ENCODE data around the gene ARHGAP10.

Gene ARHGAP10

DNA sequence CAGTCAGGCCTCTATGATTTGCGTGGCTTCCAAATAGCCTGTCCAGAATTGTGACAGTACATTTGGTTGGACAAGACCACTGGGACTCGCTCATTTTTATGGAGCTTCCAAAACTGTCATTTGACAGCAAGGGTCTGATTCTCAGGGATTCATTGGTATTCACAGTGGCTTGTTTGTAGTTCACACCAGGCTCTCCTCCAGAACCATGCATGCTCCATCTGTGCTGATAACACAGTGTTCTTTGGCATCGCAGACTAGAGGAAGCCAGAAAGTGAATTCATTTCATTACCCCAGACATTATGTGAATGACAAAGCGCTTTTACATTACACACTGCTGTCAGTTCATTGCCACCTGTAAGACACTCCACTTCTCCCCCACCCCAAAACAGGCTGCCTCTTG is 208.3 kb downstream of the ARHGAP10 start:
- TF ChIP-seq ZNF274 (IDR thresholded peaks at IDR 0.05; ENCODE audit: low read depth, low read length), result no peak
- no peak overlapping the region for H3K4me3 ChIP-seq (ENCODE audit: low read length)

- no peak overlapping the region for H3K4me3 ChIP-seq (ENCODE audit: low read length)
- TF ChIP-seq ZNF274 (IDR thresholded peaks at IDR 0.05; ENCODE audit: low read depth, low read length), result no peak
Observed at GRCh38 chr4:147941373-147941772, 209.5 kb downstream of the ARHGAP10 start.

DNA sequence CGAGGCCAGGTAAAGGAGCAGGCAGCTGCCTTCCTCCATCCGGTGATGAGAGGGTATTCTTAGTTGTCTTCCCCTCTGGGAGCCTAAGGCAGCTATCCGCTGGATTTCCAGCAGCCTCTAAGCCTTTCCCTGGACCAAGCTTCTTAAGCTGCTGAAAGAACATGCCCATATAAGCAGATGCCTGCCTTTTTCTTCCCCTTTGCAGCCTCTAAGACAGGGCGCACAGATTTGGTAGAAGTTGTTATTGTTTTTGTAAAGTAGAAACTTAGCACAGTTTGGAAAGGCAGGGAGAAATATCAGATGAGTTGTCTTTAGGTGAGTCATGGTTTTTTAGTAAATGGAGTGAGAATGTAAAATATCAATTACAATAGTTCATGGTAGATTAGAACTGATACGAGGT is 210.8 kb downstream of the ARHGAP10 start:
- TF ChIP-seq ZNF274 (IDR thresholded peaks at IDR 0.05; ENCODE audit: low read depth, low read length), result no peak

DNA sequence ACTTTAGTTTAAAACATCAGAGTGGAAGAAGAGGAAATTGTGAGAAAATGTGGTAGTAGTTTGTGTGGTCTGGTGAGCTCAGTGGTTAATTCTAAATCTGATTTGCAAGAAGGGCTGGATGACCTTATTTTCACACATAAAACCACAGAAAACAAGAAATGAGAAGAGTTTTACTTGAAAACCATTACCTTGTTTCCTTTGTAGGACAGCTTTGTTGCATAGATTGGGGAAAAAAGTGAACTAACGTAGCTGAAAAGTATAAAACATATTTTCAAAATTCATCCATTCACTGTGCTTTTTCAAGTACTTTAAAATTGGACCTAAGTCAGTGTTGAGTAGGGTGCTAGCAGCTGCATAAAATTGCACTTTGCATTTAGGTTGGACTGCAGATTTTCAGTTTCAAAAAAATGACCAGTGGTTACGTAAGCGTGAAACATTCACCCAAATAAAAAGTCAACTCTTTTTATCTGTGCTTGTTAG is 211.3 kb downstream of the ARHGAP10 start:
- H3K4me3 ChIP-seq (ENCODE audit: low read length), result no peak overlapping the region
- no peak for TF ChIP-seq ZNF274 (IDR thresholded peaks at IDR 0.05; ENCODE audit: low read depth, low read length)

More for the DNA sequence above, 210.8 kb downstream of the ARHGAP10 start:
- no peak overlapping the region; the same call in 1 of the 2 replicates for H3K4me3 ChIP-seq (ENCODE audit: low read length)

DNA sequence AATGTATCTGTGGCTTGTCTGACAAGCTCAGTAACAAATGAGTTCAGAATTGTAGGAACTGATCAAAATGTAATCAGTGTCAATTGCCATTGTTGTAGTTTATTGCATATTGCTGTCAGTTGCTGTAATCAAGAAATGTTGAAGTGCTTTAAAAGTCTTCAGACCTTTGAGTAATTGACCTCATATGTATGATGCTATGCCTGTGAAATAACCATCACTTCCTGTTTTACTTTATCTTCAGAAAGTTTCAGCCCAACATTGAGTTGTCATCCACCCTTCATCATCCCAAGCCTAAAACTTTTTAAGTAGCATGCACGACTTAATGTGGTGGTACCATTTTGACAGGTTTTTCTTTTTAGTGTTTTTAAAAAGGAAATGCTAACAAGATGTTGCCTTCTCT is 212.4 kb downstream of the ARHGAP10 start:
- TF ChIP-seq ZNF274 (IDR thresholded peaks at IDR 0.05; ENCODE audit: low read depth, low read length), result no peak
- no peak overlapping the region for H3K4me3 ChIP-seq (ENCODE audit: low read length)

DNA sequence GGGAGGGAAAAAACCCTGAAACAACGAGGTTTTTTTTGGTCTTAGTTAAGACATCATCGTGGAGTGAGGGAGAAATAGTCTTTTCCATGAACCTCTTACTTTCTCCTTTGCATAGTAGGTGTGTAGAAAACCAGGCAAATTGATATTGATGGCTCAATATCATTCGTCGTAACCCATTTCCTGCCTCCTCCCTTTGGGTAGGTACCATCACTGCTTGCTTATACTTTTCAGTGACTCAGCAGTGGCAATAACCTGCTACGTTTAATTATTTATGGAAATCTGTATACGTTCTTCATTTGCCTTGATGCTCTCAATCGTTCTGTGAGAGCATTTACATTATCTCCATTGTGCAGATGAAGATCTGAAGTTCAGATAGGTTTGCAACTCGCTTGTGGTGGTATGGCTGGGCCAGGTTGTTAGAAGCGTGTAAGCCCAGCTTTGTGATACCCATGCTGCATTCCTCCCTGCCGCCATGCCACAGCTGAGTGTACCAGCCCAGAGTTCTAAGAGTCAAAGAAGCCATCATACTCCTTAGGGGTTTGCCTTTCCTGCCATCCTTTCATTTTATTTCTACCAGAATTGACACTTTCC is 212.9 kb downstream of the ARHGAP10 start:
- no peak for TF ChIP-seq ZNF274 (IDR thresholded peaks at IDR 0.05; ENCODE audit: low read depth, low read length)
- H3K4me3 ChIP-seq (ENCODE audit: low read length), result no peak overlapping the region

DNA sequence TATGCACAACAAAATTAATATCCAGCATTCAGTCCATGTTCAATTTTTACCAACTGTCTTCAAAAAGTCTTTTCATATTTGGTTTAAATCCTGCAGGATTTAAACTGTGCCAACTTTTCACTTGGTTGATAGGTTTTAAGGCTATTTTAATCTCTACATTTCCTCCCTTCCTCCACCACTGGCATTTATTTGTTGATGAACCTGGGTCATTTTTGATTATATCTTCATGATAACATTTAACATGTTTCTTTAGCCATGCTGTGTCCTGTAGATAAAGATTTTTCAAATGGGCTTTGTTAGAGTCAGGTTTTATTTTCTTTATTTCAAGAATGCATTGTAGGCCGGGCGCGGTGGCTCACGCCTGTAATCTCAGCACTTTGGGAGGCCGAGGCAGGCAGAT is 216.4 kb downstream of the ARHGAP10 start:
- TF ChIP-seq ZNF274 (IDR thresholded peaks at IDR 0.05; ENCODE audit: low read depth, low read length), result no peak
- H3K4me3 ChIP-seq (ENCODE audit: low read length), result no peak overlapping the region

DNA sequence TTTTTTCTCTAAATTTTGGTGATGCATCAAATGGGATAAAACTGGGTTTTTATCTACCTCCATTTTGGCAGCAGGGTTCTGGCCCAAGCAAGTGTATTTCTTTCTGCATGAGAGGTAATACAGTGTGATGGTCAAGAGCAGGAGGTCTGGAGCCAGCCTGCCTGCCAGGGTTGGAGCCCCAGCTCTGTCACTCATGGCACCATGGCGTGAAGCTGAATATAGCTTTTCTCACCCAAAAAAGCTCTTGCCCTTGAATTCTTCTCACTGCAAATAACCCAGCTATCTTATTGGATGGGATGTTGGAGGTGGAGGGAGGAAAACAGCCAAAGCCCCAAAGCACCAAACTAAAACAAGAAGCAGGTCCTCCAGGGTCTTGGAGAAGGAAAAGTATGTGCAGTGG is 218.4 kb downstream of the ARHGAP10 start:
- no peak for TF ChIP-seq ZNF274 (IDR thresholded peaks at IDR 0.05; ENCODE audit: low read depth, low read length)
- no peak overlapping the region for H3K4me3 ChIP-seq (ENCODE audit: low read length)

DNA sequence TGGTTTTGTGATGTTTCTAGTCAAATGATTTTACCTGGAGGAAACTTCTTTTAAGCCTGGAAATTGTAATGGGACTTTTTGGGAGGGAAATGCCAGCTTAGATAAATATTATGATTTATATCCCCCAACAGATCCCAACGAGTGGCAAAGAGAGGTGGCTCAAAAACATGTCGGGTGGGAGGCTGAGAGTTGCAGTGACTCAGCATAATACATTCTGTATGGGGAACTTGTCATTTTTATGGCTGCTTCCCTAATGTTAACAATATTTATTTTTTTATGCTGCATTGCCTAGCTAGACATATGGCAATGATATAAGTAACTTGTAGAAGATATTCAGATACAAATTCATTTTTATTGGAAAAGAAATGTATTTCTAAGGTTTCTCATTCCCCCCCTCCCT is 219.0 kb downstream of the ARHGAP10 start:
- H3K4me3 ChIP-seq (ENCODE audit: low read length), result no peak overlapping the region
- TF ChIP-seq ZNF274 (IDR thresholded peaks at IDR 0.05; ENCODE audit: low read depth, low read length), result no peak

GRCh38 chr4:147954850-147955249 is 223.0 kb downstream of the ARHGAP10 start:
- no peak for TF ChIP-seq ZNF274 (IDR thresholded peaks at IDR 0.05; ENCODE audit: low read depth, low read length)
- H3K4me3 ChIP-seq (ENCODE audit: low read length), result no peak overlapping the region

DNA sequence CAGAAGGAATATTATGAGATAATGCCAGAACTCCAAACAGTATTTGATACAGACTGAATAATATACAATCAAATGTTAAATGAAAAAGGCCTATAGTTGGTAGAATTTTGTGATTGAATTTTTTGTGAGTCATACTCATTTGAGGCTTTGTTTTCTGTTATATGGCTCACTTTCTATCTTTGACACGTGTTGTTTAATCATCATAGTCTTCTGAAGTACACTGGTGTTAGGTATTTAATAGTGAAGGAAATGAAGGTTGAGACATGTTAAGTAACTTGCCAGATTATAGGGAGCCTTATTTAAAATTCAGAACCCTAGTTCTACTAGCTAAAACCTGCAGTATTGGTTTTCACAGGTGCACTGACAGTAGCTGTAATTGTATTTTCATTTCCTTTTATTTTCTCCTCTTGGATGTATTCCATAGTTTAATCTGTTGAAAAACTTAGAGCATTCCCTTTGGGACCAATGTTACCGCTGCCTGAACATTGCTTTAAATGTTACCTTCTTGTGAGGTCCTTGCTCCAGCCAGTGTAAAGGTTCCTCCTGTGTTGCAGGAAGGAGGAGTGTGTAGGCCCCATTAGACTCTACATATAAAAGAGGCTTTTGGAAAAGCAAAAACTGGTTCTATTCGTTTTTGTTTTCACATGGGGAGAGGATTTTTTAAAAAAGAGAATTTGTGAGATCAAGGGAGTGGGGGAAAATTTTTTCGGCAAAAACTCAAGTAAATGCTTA is 224.1 kb downstream of the ARHGAP10 start:
- TF ChIP-seq ZNF274 (IDR thresholded peaks at IDR 0.05; ENCODE audit: low read depth, low read length), result no peak
- H3K4me3 ChIP-seq (ENCODE audit: low read length), result no peak overlapping the region

DNA sequence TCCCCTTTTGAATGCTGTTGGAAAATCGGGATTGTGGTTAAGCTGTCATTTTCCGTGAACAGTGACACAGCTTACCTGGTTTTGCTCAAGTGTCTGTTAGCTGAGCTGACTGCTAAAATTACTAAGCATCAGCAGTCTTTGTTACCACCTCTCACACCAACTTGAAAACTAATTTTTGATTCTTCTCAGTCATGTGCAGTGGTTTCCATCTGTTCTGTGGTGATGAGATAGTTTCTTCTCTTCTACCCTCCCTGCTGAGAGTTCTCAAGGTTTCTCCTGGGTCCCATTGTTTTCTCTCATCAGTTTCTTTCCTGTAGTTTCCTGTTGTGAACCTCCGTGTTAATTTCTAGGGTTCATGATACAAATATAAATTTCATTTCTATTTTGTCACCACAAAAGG is 225.6 kb downstream of the ARHGAP10 start:
- H3K4me3 ChIP-seq (ENCODE audit: low read length), result no peak overlapping the region
- no peak for TF ChIP-seq ZNF274 (IDR thresholded peaks at IDR 0.05; ENCODE audit: low read depth, low read length)

DNA sequence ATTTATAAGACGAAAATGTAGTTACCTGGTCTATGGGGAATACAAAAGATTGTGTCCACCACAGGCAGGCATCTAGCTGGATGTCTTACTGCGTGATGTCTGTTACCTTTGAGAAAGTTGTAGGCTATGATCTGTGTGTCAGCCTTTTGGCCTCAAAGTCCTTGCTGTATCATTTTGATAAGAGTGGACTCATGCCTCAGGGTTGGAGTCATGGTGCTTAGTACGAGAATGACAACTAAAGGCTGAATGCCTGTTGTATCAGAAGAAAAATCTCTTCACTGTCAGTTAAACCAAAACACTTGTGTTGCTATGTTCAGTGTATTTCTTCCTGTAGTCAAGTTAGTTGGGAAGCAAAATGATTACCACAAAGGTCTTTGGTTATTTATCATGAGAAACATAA is 226.2 kb downstream of the ARHGAP10 start:
- no peak overlapping the region for H3K4me3 ChIP-seq (ENCODE audit: low read length)
- TF ChIP-seq ZNF274 (IDR thresholded peaks at IDR 0.05; ENCODE audit: low read depth, low read length), result no peak

DNA sequence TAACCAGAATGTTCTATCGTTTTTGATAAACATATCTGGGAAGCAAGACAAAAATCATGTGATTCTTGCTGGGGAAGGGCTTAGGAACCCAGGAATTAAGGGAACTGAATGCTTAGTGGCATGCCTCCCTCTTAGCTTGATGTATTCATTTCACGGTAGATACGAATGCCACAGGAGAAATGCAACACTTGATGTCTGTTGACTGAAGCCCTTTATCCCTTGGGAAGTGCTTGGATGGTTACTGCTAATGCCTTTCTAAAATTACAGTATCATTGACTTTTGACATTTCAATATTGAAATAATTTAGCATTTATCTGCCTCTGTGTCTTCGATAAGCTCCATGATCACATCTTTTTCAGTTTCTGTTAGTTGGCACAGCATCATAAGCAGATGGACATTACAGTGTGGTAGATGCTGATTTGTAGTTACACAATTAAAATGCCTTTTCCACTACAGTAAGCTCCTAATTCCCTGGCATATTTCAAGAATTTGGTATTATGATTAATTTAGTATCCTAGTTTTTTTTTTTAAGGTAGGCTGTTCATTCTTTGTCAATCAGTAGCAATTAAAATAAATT is 226.7 kb downstream of the ARHGAP10 start:
- TF ChIP-seq ZNF274 (IDR thresholded peaks at IDR 0.05; ENCODE audit: low read depth, low read length), result no peak
- H3K4me3 ChIP-seq (ENCODE audit: low read length), result no peak overlapping the region

DNA sequence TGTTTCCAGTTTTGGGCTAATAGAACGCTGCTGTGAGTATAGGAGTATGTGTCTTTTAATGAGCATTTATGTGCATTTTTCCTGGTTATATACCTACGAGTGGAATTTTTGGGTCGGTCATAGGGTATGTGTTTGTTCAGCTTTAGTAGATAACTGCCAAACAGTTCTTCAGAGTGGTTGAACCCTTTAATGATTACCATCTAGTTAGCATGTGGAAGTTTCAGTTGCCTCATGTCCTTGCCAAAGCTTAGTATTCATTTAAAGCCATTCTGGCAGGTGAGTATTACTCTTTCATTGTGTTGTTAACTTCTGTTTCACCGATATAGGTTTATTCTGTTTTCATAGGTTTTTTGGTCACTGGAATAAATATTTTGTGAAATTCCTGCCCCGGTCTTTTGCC is 229.1 kb downstream of the ARHGAP10 start:
- no peak overlapping the region for H3K4me3 ChIP-seq (ENCODE audit: low read length)
- TF ChIP-seq ZNF274 (IDR thresholded peaks at IDR 0.05; ENCODE audit: low read depth, low read length), result no peak

Measured in GM08714 (cell line).